ENCODE data around the gene LGALS7.
"Not testable (repeated sequence)": the region's sequence is repeated elsewhere in the genome, so short reads cannot be mapped to it uniquely, and the experiment has no call there.

LGALS7 gene

DNA sequence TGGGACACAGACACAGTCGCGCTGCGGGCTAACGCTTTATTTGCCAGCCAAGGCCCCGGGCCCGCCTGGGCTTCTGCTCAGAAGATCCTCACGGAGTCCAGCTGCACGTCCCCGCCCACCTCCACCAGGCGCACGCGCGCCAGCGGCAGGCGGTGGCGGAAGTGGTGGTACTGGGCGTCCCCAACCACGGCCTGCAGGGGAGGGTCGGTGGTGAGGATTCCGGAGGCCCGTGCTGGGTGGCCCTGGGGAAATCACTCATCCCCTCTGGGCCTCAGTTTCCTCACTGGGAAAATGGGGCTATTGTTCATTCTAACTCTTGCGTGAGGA is 2.4 kb downstream of the LGALS7 start:
- DNase-seq (ENCODE audit: low read depth in 2 of 2), result not testable (repeated sequence)

DNA sequence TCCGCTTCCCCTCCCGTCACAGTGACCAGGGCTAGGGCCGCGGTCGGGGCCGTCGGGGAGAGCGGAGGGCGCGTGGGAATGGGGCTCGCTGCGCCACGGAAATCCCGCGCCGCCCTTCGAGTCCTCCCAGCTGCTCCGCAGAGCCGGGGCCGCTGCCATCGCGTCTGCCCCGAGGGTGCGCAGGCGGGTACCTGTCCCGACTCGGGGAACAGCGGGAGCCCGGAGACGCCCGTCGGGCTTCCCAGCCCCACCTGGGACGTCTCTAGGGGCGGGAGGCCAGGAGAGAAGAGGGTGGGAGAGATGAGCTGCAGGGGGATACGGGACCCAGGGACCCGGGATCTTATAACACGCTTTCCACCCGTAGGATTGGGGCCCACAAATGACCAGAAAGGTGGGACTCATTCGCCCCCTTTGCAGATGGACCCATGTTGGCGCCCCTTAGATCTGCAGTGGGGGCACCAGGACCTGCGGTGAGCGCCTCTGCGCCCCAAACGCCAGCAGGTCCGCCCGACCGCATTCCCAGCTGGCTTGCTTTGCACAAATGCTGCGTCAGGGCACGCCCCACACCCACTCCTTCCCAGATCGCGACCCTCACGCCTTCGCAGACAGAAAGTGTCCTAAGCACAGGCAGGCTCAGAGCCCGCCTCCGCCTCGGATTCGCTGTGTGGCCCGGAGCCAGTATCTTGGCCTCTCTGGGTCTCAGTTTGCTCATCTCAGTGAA is 2.9 kb downstream of the LGALS7 start:
- not testable (repeated sequence) for DNase-seq (ENCODE audit: low read depth in 2 of 2)

DNA sequence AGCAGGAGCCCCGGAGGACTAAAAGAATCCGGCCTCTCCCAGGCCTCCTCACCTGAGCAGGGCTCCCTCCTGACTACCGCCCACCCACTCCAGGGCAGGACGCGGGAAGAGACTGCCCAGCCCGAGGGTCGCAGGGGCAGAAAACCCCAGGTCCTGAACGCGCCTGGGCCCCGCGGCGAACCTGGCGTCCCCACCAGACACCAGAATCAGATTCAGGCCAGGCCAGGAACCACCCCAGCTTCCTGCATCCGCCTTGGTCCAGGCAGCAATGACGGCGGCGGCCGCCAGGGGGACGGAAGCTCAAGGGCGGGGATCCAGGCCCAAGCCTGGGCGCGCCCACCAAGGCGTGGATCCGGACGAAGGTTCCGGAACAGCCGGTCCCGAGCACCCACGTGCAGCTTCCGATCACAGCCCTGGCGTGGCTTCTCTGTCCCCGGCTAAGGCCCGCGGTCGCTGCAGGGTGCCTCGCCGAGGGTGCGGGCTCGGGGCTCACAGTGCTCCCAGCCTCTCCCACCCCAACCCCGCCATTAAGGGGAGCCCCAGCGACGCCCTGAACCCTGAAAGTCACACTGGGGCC is 3.6 kb downstream of the LGALS7 start:
- DNase-seq (ENCODE audit: low read depth in 2 of 2), result peak; percentile 77 to 82

DNA sequence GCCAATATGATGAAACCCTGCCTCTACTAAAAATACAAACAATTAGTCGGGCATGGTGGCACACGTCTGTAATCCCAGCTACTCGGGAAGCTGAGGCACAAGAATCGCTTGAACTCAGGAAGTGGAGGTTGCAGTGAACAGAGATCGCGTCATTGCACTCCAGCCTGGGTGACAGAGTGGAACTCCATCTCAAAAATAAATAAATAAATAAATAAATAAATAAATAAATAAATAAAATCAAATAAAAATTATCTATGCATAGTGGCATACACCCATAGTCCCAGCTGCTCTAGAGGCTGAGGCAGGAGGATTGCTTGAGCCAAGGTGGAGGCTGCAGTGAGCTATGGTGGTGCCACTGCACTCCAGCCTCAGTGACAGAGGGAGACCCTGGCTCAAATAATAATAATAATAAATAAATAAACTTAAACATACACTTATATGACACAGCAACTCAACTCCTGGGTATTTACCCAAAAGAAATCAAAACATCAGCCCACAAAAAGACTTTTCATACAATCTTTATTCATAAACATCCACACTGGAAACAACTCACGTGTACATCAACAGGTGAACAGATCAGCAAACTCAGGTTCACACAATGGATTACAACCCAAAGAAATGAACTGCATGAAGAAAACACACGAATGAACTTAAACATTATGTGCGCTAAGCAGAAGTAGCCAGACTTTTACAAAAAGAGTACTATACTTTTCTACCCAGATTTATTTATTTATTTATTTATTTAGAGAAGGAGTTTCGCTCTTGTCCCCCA is 6.9 kb downstream of the LGALS7 start:
- DNase-seq (ENCODE audit: low read depth in 2 of 2), result no peak

DNA sequence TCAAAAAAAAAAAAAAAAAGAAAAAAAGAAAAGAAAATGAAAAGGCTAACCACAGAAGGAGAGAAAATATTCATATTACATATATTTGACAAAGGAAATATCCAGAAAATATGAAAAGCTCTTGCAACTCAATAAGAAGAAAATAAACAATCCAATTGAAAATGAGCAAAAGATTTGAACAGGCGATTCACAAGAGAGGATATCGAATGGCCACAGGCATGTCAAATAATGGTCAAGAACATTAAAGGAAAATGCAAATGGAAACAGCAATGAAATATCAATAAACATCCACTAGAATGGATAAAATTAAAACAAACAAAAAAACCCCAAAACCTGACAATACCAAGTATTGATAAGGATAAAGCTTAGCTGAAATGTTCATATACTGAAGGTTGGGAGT is 8.1 kb downstream of the LGALS7 start:
- DNase-seq (ENCODE audit: low read depth in 2 of 2), result no peak

DNA sequence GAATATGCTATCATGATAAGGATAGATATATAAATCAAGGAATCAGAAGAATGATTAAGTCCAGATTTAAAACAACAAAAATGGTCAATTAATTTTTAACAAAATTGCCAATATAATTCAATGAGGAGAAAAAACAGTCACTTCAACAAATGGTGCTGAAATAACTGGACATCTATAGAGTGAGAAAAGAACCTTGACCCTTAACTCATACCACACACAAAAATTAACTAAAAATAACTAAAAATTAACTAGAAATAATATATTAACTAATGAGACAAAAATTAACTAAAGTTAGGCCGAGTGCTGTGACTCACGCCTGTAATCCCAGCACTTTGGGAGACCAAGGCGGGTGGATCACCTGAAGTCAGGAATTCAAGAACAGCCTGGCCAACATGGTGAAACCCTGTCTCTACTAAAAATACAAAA is 9.5 kb downstream of the LGALS7 start:
- no peak for DNase-seq (ENCODE audit: low read depth in 2 of 2)

DNA sequence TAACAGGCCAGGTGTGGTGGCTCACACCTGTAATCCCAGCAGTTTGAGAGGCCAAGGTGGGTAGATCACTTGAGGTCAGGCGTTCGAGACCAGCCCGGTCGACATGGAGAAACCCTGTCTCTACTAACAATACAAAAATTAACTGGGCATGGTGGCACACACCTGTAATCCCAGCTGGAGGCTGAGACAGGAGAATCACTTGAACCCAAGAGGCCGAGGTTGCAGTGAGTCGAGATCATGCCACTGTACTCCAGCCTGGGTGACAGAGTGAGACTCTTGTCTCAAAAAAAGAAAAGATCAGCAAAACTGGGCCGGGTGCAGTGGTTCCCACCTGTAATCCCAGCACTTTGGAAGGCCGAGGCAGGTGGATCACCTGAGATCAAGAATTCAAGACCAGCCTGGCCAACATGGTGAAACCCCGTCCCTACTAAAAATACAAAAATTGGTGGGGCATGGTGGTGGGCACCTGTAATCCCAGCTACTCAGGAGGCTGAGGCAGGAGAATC is 11.4 kb downstream of the LGALS7 start:
- not testable (repeated sequence) for DNase-seq (ENCODE audit: low read depth in 2 of 2)

DNA sequence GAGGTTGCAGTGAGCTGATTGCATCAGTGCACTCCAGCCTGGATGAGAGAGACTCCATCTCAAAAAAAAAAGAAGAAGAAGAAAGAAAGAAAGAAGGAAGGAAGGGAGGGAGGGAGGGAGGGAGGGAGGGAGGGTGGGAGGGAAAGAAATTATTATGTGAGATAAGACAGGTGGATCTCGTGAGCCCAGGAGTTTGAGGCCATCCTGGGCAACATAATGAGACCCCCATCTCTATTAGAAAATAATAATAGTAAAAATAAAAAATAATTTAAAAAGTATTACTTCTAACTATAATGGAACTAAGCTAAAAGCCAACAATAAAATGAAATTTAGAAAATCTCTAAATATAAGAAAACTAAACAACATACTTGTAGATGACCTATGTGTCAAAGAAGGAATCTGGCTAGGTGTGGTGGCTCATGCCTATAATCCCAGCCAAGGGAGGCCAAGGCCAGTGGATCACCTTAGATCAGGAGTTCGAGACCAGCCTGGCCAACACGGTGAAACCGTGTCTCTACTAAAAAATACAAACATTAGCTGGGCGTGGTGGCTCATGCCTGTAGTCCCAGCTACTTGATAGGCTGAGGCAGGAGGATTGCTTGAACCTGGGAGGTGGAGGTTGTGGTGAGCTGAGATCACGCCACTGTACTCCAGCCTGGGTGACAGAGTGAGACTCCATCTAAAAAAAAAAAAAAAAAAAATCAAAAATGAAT is 12.4 kb downstream of the LGALS7 start:
- DNase-seq (ENCODE audit: low read depth in 2 of 2), result not testable (repeated sequence)

DNA sequence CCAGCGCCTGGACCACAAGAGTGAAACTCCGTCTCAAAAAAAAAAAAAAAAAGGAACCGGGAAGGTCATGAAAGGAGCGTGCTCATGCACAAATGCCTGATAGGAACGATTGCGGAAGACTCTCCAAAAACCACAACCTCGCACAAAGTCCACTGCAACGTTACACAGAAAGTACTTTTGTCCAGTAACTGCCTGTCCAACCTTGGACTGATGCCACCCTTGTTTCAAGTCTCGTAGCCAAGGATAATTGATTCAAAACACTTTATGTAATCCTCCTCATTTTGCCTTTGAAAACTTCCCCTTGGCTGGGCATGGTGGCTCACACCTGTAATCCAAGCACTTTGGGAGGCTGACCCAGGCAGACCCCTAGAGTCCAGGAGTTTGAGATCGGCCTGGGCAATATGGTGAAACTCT is 13.7 kb downstream of the LGALS7 start:
- DNase-seq (ENCODE audit: low read depth in 2 of 2), result no peak

DNA sequence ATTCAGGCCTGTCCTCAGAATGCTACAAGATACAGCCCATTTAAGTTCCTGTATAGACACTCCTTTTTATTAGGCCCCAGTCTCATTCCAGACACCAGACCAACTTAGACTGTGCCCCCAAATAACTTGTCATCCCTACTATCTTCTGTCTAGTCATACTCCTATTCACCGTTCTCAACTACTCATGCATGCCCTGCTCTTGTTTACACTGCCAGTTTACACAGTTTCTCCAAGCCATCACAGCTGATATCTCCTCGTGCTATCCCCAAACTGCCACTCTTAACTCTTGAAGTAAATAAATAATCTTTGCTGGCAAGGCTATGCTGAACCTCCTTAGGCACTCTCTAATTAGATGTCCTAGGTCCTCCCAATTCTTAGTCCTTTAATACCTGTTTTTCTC is 19.1 kb downstream of the LGALS7 start:
- DNase-seq (ENCODE audit: low read depth in 2 of 2), result not testable (repeated sequence)

DNA sequence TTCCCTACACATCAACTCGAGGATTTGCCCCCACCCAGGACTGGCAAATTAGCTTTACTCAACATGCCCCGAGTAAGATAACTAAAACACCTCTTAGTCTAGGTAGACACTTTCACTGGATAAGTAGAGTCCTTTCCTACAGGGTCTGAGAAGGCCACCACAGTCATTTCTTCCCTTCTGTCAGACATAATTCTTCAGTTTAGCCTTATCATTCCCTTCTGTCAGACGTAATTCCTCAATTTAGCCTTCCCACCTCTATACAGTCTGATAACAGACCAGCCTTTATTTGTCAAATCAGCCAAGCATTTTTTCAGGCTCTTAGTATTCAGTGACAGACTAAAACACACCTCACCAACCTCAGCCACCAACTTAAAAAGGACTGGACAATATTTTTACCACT is 19.5 kb downstream of the LGALS7 start:
- DNase-seq (ENCODE audit: low read depth in 2 of 2), result not testable (repeated sequence)

DNA sequence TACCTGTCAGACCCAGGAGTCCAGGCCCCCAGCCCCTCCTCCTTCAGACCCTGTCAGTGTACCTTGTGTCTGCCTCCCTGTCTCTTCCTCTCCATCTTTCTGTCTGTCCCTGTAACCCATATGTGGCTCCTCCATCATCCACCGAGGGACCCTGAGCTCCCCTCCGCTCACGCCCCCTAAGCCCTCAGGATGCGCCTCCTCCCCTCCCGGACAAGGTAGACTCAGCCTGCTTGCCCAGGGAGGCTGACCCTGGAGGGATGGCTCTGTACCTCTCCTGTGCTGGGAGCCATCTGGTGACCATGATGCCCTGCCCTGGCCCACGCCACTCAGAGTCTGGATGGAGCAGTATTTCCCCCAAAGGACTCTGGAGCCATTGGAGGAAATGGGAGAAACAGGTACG is 28.0 kb downstream of the LGALS7 start:
- no peak for DNase-seq (ENCODE audit: low read depth in 2 of 2)

DNA sequence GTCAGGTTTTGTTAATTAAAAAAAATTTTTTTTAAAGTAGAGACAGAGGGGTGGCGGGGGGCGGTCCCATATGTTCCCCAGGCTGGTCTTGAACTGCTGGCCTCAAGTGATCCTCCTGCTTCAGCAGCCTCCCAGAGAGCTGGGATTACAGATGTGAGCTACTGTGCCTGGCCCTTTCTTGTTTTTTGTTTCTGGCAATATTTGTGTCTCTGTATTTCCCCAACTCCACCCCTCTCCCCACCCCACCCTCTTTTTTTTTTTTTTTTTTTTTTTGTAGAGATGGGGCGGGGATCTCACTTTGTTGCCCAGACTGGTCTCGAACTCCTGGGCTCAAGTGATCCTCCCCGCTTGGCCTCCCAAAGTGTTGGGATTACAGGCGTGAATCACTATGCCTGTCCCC is 28.4 kb downstream of the LGALS7 start:
- DNase-seq (ENCODE audit: low read depth in 2 of 2), result no peak

DNA sequence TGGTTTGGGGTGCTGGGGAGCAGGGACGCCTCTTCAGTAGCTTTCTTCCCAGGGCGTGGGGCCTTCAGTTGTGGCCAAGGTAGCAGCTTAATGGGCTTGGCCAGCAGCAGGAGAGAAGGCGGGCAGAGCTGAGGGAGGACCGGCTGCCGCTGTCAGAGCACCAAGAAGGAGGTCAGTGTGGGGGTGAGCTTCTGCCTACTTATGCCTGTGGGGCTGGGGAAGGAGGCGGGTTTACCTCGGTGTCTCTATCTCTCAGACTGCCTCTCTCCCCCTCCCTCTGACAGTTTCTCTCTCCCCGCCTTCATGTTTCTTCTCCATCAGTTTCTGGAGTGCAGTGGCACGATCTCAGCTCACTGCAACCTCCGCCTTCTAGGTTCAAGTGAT is 29.0 kb downstream of the LGALS7 start, which contains the start of gene CAPN12:
CAPN12 (minus strand) TSS at position 177 of the 384 bp plus-strand sequence. CDS start 309 bp downstream, outside the sequence.
- no peak for DNase-seq (ENCODE audit: low read depth in 2 of 2)

DNA sequence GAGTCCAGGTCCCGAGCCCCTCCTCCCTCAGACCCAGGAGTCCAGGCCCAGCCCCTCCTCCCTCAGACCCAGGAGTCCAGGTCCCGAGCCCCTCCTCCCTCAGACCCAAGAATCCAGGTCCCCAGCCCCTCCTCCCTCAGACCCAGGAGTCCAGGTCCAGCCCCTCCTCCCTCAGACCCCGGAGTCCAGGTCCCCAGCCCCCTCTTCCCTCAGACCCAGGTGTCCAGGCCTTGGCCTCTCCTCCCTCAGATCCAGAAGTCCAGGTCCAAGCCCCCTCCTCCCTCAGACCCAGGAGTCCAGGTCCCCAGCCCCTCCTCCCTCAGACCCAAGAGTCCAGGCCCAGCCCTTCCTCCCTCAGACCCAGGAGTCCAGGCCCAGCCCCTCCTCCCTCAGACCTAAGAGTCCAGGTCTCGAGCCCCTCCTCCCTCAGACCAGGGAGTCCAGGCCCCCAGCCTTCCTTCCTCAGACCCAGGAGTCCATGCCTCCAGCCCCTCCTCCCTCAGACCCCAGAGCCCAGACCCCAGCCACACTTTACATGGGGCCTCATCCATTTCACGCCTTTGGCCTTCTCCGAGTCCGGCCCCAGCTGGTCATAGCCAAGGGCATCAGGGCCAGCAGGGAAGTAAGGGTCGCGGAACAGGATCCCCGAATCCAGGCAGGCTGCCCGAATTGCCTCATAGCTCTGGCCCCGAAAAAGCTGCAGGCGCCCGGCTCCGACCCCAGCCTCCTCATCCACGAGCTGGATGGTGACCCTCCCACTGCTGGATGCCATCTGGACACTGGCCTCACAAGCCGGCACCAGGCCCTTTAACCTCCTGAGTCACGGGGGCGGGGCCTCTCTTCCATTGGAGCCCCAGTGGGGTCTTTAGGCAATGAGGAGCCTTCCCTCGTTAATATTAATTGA is 29.7 kb downstream of the LGALS7 start:
- no peak for DNase-seq (ENCODE audit: low read depth in 2 of 2)

DNA sequence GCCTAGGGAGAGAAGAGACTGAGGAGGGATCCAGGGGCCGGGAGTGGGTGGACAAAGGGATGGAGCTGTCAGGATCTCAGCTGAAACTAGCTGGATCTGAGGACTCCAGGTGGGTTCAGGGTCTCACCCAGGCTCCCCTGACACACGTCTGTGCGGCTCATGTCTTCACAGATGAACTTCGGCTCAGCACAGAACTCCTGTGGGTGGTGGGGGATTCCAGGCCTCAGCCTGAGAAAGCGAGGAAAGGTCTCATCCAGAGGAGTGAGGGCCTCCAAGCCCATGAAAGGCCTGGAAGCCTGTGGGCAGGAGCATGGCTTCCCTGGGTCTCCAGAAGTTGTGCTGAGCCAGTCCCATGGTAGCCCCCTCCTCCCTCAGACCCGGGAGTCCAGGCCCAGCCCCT is 30.4 kb downstream of the LGALS7 start:
- no peak for DNase-seq (ENCODE audit: low read depth in 2 of 2)

DNA sequence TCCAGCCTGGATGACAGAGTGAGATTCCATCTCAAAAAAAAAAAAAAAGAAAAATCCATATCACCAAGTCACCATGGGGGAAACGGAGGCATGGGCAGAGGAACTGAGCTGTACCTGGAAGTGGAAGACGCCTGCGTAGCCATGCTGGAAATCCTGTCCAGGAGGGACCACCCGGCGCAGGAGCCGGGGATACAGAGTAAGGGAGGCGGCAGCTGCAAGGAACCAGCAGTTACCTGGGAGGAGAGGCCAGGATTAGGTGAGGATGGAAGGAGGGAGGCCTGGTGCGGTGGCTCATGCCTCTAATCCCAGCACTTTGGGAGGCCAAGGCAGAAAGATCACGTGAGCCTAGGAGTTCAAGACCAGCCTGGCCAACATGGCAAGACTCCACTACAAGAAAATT is 31.0 kb downstream of the LGALS7 start:
- no peak for DNase-seq (ENCODE audit: low read depth in 2 of 2)

DNA sequence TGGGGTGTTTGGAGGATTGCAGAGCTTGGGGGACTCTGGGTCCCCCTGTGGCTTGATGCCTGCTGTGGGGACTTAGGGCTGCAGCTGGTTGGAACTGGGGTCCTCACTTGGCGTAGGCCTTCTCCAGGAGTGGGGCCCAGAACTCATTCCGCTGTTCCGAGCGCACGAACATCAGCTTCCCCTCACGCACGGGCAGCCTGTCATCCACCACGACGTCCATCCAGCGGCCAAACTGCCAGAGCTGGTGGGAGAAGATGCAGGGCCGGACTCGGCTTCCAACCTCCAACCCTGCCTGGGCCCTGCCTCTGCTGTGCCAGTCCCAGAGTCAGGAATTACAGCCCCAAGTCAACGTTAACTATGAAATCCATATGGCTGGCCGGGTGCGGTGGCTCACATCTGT is 31.6 kb downstream of the LGALS7 start:
- no peak for DNase-seq (ENCODE audit: low read depth in 2 of 2)

DNA sequence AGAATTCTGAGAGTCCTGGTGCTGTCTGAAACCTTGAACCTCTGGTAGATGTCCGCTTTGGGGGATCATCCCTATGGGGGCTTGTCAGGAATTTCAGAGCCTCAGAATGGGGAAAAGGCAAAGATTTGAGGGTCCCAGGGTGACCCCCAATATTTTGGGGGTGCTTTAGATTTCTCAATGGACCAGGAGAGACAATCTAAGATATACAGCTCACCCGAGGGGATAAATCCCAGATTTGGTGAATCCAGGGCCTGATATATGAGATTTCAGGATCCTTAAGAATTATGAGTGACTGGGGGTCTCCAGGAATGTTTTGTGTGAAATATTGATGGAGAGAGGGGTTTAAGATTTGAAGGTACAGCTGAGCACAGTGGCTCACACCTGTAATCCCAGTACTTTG is 32.4 kb downstream of the LGALS7 start:
- DNase-seq (ENCODE audit: low read depth in 2 of 2), result no peak

DNA sequence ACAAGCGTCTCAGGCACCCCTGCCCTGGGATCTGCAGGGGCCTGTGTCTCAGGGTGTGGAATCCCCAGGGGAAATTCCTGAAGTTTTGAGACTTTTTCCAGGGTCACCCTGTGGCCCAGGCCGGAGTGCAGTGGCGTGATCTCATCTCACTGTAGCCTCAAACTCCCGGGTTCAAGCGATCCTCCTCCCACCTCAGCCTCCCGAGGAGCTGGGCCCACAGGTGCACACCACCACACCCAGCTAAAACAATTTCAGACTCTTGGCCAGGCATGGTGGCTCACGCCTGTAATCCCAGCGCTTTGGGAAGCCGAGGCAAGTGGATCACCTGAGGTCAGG is 33.1 kb downstream of the LGALS7 start:
- DNase-seq (ENCODE audit: low read depth in 2 of 2), result no peak

All from activated CD8-positive, alpha-beta memory T cell treated with anti-CD3 and anti-CD28 coated beads for 4 hours (primary cell).